IPS-18c (cell line): ENCODE data around the gene THRB.

Experiments used
- H3K4me3 ChIP-seq: 2 replicates; pipeline ENCODE4 v1.7.0; 2013; ENCODE audit warnings: low read depth, mild to moderate bottlenecking, low read length, moderate library complexity; ENCODE audit not compliant: insufficient read depth
- H3K9me3 ChIP-seq: one replicate; pipeline ENCODE4 v1.6.1; 2013; ENCODE audit warnings: mild to moderate bottlenecking, low read length, moderate library complexity; ENCODE audit not compliant: control insufficient read depth, insufficient read depth

The THRB gene

GRCh38 chr3:24382647-24383046 is 112.0 kb downstream of the THRB start:
- Histone ChIP-seq H3K9me3 (no peaks in the 10 kb centered on the region), H3K4me3 (no peak overlapping the region)

DNA sequence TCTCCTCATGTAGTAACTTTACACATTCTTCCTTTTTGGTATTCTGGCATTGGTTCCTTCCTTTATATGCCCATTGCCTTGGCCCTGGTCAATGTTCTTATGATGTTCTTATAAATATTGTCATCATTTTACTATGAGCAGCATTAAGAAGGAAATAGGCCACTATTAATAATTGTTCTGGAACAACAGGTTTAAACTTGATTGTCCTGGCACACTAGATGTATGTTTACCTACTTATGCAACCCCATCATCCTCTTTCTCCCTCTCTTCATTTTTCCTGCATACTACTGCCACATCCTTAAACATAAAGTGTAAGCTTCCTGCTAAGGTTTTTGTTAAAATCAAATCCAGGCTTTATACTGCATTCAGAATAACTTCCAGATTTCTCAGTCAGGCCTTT is 114.7 kb downstream of the THRB start:
- H3K9me3 ChIP-seq = no peaks in the 10 kb centered on the region
- H3K4me3 ChIP-seq = no peak overlapping the region

GRCh38 chr3:24378313-24378712 is 116.3 kb downstream of the THRB start:
- Histone ChIP-seq H3K9me3 (no peaks in the 10 kb centered on the region), H3K4me3 (no peak overlapping the region)

DNA sequence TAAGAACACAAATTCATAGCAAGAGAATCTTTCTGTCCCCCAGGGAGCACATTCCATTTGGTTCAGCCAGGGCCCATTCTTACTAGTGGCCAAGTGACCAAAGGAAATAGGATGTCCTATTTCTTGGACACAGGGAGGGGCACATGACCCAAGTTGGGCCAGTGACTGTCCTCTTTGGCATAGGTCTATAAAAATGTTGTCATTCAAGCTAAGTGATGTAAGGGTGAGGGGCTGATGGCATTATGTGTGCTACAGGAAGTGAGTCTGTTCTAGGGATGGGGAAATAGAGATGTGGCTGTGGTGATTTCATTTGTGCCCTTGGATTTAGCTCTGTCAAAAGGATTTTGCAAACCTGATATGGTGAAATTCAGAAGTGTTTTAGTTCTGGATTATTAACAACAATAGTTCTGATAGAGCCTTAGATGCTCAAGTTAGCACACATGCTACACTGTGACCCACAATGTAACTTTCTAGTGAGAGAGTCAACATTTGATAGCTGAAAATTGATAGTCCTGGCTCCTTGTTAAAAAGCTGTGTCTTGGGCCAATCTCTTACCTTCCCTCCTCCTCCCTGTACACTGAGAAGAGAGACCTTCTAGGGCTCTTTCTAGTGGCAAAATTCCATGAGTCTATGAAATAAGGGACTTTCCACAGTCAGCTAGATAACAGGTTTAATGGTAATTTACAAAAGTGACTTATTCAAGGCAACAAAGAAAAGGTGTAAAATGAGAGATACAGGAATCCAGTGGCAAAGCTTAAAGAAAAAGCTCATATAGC is 117.2 kb downstream of the THRB start:
- Histone ChIP-seq H3K9me3 (no peaks in the 10 kb centered on the region), H3K4me3 (no peak overlapping the region)

GRCh38 chr3:24375947-24376384 is 118.7 kb downstream of the THRB start:
- Histone ChIP-seq H3K9me3 (no peaks in the 10 kb centered on the region), H3K4me3 (no peak overlapping the region)

DNA sequence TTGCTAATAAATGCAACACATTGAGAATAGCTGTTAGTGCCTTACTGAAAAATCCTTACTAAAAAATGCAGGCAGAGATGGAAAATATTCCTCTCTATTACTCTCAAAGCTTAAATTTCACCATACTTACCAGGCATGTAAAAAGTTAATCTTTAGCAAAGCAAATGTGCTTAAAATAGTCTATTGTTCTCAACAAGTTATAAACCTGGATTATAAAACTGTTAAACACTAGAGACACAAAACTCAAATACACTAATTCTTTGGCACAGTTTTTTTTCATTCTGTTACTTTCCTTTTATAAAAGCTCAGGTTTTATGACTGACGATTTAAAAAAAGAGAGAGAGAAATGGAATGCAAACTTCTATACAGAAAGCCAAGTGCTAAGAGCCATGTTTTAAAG is 119.8 kb downstream of the THRB start:
- no peaks in the 10 kb centered on the region for H3K9me3 ChIP-seq
- no peak overlapping the region for H3K4me3 ChIP-seq

- H3K4me3 ChIP-seq = no peak overlapping the region
Observed at GRCh38 chr3:24373198-24373959, 121.3 kb downstream of the THRB start.

DNA sequence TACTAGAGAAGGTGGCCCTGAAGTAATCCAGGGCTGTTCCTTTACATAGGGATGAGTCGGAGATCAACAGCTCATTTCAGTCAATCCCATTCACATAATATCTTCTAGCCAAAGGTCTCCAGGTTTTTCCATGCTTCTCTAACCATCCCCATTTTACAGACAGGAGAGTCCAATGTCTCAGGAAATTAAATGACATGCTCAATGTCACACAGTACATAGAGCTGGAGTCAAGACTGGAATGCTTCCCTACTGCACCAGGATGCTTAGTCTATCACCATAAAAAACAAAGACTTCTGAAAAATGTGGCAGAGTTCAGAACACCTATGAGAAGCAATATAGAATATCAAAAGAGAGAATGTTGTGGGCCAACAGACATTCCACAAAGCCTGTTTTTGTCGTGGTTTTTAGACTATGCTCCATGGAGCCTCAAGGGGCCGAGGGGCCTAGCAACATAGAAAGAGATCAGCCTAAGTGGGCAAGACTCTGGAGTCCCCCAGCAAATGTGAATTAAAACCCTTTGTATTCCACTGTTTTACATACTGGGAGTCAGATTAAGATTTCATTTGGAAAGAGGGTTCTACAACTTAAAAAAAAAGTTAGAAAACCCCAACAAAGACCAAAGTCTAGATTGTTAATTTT is 122.0 kb downstream of the THRB start:
- Histone ChIP-seq H3K9me3 (no peaks in the 10 kb centered on the region), H3K4me3 (no peak overlapping the region)

More at GRCh38 chr3:24373198-24373959, 121.3 kb downstream of the THRB start:
- no peaks in the 10 kb centered on the region for H3K9me3 ChIP-seq

DNA sequence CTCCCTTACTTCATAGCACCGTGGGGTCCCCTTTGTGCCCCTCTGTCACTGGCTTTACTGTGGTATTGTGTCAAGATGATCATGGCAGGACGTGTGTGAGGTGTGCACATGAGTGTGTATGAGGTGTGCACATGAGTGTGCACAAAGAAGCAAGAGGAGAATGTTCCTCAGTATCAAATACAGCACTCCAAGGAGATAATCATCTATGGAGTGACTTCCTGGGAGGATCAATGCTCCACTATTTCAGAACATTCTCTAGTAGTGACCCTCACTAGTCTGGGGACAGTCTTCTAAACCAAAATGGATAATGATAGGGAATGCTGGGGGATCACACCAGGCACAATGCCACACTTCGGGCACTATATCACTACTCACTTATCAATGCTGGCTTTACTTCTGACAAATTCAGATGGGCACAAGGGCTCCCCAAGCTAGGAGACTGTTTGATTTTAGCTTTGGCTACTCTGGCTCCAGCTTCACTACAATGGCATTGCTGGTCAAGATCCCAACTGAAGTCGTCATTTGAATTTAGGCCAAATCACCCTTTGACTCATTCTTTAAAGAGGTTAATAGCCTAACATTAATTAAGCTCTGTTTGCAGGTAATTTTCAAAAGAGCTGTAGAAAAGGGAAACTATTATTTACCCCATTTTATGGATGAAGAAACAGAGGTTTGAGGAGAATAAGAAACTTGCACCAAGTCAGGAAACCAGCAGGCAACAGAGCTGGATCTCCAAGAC is 124.1 kb downstream of the THRB start:
- H3K9me3 ChIP-seq = no peaks in the 10 kb centered on the region

GRCh38 chr3:24368605-24369004 is 126.0 kb downstream of the THRB start:
- H3K9me3 ChIP-seq = no peaks in the 10 kb centered on the region

More for the DNA sequence above, 124.1 kb downstream of the THRB start:
- H3K4me3 ChIP-seq = no peak overlapping the region

GRCh38 chr3:24367664-24368264 is 126.9 kb downstream of the THRB start:
- Histone ChIP-seq H3K9me3 (no peaks in the 10 kb centered on the region), H3K4me3 (no peak overlapping the region)

More at GRCh38 chr3:24368605-24369004, 126.0 kb downstream of the THRB start:
- no peak overlapping the region for H3K4me3 ChIP-seq

DNA sequence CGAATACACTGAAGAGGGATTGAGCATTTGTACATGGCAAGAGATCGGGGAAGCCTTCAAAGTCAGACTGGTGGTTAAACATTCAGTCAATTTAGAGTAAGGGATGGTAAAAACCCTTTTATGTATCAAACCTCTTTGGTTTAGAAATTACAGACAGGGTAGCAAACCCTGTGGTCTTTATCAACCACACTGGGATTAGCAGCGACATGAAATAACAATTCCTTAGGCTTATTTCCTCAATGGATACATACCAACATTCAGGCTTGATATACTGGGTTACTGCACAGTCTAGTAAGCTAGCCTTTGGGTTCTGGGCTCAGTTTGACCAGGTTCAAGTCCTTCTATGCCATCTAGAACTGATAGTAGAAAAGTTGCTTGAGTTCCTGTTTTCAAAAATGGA is 127.4 kb downstream of the THRB start:
- Histone ChIP-seq H3K9me3 (no peaks in the 10 kb centered on the region), H3K4me3 (no peak overlapping the region)

DNA sequence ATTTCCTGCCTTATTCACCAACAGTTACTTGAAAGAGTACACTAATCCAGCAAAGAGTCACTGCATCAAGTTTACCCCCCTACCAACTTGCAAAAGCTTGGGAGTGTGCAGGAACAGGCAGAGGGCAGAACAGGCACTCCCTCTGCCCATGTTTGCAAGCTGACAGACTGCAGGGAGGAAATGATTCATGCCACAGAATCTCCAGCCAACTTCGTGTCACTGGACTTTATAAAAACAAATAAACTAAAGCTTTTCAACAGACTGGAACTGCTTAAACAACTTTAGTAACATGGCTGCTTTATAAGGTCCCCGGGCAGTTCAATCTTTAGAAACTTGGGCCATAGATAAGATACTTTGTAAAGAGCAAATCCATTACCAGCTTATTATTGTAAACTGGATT is 129.5 kb downstream of the THRB start:
- no peak overlapping the region for H3K4me3 ChIP-seq
- H3K9me3 ChIP-seq = no peaks in the 10 kb centered on the region

GRCh38 chr3:24364359-24364758 is 130.3 kb downstream of the THRB start:
- H3K9me3 ChIP-seq = no peaks in the 10 kb centered on the region
- H3K4me3 ChIP-seq = no peak overlapping the region

DNA sequence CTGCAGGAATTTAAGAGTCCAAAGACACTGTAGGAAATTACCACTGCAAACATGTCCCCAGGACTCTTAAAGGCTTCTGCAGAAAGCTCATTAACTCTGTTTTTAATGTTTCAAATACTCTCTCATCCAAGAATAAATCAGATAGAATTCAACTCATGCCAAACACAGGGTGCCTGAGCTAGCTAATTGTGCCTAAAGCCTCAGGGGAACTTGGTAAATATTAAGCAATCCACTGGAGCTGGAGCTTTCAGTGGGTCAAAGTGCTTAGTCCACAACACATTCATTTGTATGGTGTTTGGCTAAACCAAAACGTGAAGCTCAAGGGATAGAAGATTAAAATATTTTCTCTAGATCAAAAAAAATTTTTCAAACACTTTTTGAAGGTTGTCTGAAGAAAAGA is 131.4 kb downstream of the THRB start:
- Histone ChIP-seq H3K4me3 (no peak overlapping the region), H3K9me3 (no peaks in the 10 kb centered on the region)

DNA sequence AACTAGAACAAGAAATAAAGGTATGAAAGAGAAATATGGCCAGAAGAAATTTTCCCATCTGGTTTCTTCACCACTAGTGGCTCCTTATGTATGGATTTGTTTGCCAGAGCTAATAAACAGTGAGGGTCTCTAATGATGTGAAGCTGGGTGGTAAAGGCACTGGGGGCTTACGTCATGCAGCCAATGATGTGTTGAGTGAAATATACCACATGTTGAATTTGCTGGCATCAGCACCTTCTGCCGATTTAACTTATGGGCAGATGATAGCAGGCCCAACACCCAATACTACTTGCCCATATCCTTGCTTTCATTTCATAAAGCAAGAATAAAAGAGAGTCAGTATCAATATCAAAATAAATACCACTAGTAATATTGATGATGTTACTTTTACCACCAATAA is 133.0 kb downstream of the THRB start:
- Histone ChIP-seq H3K4me3 (no peak overlapping the region), H3K9me3 (no peaks in the 10 kb centered on the region)

DNA sequence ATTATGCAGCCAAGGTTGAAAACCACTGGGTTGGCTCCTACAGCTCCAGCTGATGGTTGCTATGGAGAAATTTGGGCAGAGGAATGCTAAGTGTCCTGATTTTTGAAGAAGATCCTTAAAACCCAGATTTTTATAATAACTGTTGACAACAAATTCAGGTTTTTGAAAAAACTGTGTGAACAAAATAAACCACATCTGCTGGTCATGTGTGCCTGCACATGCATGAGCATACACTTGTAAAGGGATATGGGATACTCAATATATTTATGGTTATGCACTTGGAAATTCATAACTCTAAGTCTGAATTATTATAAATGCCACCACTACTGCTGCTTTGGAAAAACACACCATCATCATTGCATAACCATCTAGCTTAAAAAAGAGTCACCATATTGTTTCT is 133.7 kb downstream of the THRB start:
- no peak overlapping the region for H3K4me3 ChIP-seq
- H3K9me3 ChIP-seq = no peaks in the 10 kb centered on the region
